GM19468 (cell line): Measurements from ENCODE around the gene SP2.

ENCODE experiments used
- ATAC-seq: cut with Tn5 transposase; IDR thresholded peaks from one replicate; pipeline ENCODE4 v1.9.1; 2021; ENCODE audit warnings: mild to moderate bottlenecking, moderate library complexity, moderate number of reproducible peaks; ENCODE audit not compliant: unreplicated experiment; ENCODE audit errors: extremely low read depth

Gene SP2

DNA sequence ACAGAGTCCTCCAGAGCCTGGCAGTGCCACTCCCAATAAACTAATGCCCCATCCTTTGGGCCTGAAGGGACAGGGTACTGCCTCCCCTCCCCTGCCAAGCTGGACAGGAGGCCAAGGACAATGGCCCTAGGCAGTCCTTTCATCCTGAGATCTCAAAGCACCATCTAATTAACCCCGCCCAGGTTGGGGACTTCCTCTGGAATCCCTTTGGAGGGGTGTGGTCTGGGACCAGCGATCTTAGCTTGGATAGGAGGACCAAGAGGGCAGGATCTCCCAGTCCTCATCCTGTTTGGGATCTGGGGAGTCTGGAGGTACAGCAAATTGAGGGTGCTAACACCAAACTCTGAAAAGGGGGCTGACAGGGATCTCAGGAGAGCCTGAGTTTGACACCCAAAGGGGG, 26.9 kb upstream of the SP2 start:
- no peak for ATAC-seq

DNA sequence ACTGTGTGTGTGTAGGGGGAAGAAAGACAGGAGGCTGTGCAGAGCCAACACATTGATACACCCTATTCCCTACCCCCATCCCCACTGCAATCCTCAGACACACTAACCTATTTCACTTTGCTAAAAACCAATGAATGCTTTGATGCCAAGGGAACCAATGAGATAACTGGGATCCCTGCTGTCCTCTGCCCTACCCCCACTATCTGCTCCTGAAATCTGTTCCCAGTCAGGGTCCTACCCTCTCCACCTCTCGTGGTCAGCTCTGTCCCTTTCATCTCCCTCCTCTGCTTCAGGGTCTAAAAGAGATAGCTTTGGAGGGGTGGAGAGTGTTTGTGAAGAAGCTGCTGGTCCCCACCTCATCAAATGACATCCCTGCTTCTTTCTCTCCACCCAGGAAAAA, 26.0 kb upstream of the SP2 start:
- no peak for ATAC-seq

DNA sequence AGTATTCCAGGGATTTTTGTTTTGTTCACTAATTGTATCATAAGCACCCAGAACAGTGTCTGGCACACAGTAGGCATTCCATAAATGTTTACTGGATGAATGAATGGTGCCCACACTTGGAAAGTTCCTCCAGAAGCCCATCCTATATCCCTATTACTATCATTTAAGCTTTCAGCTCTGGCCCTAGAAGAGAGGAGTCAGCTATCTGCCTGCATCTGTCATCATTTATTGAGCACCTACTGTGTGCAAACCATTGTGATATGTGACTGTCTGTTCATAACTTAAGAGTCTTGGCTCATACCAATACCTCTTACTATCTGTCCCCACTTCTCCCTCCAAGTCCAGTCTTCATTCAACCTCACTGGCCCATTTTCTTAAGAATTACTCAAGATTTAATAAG, 25.0 kb upstream of the SP2 start:
- ATAC-seq: no peak

DNA sequence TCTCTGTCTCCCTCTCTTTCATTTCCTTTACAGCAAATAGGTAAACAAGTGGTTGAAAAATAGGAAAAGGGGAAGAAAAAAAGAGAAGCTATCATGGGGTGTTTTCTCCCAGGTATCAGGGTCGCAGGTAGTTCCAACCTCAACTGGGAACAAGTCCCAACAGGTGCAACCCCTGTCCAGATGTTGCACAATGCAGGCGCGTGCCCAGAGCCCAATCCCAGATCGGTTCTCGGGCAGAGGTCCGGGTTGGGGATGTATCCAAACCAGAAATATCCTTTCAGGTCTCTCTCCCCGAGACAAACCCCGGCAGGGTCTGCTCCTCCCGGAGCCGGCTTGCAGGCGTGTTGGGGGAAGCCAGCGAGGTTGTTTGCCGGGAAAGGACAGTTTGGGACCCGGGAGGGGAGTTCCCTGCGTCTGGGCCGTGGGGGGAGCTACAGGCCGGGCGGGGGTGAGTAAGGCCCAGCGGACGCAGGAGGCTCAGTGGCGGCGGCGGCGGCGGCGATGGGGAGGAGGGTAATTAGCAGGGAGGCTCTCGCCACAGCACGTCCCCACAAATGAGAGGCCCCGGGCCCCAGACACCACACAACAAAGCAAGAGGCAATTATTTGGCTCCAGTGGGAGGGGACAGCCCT, 23.9 kb upstream of the SP2 start:
- ATAC-seq: no peak

DNA sequence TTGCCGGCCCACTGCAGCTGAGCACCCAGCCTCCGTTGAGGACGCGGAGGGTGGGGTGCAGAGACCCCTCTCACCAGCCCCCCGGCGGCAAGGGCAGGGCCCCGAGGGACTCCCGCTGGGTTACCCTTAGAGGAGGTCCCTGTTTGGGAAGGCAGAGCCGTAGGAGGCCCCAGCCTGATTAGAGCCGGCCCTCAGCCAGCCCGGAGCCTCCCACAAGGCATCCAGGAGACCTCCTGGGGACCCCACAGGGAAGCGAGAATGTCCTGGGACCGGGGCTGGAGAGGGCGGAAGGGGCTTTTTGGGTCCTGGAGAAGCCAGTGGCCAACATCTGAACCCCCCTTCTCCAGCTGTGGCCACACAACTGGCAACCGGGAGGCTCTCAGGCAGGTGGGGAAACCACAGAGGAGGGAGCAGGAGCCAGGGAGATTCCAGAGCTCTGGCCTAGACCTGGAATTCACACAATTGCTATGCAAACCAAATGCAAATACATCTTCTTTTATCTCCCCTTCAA, 23.3 kb upstream of the SP2 start:
- ATAC-seq: no peak

DNA sequence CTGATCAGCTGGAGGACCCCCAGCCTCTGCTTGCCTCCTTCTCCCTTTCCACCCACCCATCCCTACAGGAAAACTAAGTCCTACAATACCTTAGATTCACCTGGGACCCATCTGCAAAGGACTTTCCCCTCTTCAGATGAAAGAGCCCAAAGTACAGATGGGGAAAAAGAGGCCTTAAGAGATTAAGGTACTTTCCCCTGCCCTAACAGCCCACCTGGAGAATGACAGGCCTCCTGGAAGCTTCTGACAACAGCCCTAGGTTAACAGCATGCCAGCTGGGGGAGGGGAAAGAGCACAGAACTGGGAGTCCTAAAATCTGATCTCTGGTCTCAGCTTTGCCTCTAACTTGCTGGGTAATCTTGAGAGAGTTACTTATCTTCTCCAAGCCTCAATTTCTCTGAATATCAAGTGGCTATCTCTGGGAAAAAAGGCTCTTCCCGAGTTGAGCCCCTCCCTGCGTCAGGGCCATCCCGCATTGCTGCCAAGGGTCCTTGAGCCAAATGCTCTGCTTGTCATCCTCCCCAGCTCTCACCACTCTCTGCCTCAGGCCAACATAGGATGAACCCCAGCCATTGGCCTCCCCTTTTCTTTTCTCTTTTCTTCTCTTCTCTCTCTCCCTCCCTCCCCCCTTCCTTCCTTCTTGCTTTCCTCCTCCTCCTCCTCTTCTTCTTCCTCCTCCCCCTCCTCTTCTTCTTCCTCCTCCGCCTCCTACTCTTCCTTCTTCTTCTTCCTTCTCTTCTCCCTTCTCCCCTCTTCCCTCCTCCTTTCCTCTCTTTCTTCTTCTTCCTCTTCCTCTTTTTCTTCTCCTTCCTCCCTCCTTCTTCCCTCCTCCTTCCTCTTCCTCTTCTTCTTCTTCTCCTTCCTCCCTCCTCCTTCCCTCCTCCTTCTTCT, 22.6 kb upstream of the SP2 start:
- ATAC-seq: no peak

DNA sequence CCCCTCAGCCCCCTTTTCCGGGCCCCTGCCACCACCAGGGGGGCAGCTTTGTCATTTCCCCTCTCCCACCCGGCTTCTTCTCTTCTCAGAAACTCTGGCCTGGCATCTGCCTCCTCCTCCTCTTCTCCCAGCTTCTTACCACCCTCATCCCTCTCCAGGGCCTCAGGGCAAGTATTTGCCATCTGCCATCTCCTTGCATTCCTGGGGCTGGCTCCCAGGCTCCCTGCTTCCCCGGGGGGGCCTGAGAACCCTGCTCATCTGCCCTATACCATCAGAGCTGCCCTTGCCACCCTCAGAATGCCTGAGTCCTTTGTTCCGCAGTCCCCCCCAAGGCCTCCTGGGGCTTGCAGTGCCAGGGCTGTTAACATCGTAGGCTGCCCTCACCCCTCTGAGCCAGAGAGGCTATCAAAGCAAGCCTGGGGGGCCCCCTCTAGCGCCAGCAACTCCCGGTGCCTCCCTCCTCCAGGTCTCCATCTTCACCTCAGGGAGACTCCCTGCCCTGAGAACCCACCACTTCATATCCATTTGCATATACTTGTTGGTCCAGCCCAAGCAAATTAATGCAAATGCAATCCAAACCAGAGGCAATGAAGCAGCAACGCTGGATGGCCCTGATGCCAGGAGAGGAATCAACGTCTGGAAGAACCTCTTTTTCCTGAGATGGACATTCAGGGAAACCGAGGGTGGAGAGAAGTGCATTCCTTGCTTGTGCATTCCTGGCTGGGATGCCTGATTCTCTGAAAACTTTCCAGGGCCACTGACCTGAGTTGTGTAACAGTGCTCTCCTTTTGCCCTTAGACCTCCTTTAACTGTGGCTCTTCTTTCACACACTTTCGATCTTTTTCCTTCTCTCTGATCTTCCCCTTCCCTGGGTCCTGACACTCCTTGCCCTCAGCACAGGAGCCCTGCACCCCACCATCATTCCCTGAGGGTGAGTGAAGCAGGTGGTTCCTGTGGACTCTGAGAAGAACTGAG, 20.7 kb upstream of the SP2 start:
- ATAC-seq: no peak

DNA sequence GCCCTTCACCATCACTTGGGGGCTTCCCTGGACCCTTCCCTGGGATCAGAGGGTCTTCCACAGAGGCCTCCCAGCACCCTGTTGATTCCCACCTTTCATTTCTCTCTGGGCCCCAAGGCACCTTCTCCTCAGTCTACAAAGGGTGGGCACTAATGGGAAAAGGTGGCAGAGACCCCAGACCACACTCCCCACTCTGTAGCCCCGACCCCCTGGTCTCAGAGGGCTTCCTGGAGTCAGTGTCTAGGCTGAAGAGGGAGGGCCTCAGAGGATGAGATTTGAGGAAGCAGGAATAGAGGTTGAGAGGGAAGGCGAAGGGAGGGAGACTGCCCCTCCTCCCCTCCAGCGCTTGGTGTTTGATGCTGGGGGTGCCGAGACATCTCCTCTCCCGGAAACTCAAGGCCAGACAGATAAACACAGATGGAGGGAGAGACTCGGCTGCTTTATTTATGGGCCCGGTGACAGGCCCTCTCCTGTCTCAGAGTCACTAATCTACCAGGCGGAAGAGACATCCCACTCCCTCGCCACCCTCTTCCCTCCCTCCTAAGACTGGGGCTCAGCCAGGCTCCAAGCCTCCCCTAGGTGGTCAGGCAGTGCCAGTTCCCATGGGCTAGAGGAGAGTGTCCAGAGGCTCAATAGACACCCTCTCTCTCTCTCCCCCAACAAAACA, 18.5 kb upstream of the SP2 start:
- ATAC-seq: no peak

DNA sequence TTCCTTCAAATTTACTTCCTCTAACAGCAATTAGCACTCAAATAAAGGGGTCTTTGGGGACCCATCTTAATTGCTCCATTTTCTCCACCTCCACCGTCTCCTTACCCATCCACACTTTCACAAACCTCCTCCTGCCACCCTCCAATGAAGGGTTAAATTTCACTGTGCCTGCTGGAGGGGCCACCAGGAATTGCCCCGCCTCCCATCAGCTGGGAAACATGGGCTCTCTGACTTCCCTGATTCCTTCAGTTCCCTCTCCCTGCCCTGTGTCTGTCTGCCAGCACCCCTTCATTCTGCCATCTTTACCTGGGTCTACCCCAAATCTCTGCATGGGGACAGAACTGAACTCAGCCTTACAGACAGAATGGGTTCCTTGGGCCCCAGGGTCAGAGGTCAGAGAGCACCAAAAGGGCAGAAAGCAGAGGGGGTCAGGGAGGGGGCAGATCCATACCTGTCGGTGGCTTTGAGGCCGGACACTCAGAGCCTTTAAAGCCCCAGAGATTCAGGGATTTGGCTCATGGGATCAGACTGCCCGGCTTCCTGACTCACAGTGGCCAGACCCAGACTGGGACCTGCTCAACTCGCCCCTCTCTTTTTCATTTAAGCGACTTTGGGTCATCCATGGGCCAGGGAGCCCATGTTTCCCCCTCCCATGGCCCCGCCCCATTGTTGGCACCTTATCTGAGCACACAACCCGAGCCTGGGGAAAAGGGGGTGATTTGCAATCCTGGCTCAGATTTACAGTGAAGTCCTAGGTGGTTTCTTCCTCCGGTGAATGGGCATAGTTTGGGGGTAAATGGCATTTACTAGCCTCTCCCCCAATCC, 17.6 kb upstream of the SP2 start:
- no peak for ATAC-seq

DNA sequence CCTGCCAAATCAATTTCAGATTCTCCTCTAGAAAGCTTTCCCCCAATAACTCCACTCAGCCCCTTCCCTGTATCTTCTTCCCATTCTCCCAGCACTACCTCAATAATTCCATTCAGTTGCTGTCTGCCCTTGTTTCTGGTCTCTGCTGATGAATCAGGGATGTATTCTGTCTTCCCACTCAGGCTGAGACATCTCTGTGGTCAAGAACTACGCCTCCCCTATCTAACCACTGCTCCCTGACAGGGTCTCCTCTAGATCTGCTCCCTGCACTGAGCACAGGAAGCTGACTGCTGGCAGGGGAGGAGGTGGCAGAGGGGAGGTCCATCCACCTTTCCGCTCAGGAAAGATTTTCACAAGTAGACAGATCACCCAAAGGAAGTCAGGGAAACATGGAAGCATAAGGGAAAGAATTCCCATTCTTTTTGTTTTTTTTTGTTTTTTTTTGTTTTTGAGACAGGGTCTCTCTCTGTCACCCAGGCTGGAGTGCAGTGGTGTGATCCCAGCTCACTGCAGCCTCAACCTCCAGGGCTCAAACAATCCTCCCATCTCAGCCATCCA, 16.9 kb upstream of the SP2 start:
- no peak for ATAC-seq

DNA sequence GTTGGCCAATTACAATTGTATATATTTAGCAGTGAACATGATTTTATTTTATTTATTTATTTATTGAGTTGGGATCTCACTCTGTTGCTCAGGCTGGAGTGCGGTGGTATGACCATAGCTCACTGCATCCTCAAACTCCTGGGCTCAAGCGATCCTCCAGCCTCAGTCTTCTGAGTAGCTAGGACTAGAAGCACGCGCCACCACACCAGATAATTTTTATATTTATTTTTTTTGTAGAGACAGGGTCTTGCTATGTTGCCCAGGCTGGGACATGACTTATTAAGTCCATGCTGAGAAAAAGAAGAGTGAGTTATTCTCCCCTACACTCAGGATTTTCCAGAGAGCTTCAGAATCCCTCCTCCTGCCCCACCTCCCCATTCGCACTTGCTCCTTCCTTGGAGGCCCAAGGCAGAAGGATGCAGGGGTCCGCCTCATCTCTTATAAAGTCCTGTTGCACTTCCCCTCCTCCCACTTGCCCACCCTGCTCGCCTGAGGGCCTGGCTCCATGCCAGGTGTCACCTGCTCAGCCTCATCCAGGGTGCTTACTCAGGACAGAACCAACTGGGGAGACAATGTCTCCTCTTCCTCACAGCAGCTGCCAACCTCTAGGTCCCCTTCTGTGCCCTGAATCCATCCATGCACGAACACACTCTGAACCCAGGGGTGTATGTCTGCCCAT, 16.1 kb upstream of the SP2 start:
- no peak for ATAC-seq

DNA sequence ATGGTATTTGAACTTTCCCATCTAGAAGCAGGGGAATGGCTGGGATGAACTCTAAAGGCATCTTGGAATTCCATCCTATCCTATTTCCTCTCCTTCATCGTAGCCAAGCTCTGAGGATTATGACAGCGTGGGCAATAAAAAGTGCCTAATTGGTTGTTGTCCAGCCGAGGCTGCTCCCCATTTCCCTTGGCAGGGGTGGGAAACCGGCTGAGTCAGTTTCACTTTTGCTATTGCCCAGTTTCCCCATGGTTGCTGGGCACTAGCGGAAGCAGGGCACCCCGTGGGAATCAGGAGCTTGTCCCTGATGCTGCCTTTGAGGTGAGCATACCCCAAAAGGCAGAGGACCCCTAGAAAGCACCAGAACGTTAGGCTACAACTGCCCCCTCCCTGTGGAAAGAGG, 13.8 kb upstream of the SP2 start:
- ATAC-seq: no peak

DNA sequence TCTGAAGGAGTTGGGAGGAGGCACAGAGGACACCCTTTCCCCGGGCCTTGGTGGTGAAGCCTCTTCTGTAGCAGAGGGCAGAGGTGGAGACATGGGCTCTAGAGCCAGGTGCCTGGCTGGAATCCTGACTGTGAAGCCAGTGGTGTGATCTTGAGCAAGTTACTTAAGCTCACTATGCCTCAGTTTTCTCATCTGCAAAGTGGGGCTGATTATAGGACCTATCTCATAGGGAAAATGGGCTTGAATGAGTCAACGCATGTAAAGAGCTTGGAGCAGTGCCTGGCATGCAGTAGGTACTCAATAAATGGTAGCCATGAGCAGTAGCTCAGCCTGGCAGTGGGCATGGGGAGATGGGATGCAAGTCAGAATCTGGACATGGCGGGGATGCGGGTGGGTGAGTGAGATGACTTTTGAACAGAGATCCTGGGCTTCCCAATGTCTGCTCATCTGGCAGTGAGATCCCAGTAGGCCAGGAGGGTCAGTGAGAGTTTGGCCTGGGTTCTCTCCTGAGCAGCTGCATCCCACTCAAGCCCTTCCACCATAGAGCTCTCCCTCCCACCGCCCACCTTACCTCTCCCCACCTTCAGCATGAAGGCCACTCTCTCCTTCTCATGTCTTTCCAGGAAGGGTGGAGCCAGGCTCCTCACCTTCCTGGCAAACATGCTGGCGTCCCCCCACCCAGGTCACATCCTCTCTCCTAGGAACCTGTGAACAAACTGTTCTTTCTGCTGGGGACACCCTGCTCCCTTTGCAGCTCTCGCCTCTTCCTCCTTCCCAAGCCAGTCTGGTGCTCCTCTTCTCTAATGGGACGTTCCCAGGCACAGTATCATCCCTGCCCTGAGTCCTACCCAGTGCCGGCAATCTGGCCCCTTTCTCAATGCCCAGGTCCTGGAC, 13.1 kb upstream of the SP2 start:
- no peak for ATAC-seq

DNA sequence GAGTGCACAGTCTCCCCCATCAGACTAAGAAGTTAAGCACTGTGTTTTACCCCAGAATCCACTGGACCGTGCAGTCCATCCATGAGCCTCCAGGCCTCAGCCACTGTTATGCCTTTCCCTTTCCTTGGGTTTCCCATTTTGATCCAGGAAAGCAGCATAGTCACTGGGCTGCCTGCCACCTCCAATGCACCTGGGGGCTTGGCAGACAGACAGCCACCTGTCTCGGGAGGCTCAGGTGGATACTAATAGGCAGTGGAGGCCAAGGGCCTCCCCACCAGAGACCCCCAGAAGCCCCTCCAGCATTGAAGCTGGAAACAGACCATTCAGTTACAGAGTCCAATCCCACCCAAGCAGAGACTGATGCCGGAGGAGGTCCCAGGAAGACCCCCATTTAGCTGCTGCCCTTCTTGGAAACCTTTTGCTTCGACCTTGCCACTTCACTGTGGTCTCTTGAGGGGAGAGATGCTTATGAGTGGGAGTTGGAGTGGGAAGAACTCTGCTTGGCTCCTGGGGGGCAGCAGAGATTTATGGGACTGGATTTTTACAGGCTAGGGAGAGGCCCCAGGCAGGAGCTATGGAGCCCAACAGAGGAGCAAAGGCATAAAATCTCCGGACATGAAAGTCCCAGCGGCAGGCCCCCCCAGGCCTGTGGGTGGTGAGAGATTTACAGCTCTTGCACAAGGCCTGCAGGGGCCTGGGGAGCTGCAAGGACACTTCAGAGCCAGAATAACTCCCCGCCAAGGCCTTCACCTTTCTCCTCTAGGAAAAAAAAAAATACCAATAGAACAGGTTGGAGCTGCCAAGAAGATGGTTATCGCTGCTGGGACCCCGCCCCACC, 12.2 kb upstream of the SP2 start:
- ATAC-seq: no peak

DNA sequence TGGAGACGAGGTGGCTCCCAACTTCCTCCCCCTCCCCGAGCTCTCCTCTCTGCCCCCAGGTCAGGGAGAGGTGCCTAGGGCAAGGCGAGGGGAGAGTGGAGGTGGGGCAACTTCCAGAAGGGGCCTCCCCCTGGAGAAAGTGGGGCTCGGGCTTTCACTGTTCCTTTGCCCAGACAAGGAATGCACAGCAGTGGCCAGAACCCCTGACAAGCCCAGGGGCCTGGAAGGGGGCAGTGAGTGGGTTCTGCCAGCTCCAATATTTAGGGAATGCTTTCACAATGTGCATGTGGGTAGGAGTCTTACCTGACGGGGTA, 11.7 kb upstream of the SP2 start:
- no peak for ATAC-seq

DNA sequence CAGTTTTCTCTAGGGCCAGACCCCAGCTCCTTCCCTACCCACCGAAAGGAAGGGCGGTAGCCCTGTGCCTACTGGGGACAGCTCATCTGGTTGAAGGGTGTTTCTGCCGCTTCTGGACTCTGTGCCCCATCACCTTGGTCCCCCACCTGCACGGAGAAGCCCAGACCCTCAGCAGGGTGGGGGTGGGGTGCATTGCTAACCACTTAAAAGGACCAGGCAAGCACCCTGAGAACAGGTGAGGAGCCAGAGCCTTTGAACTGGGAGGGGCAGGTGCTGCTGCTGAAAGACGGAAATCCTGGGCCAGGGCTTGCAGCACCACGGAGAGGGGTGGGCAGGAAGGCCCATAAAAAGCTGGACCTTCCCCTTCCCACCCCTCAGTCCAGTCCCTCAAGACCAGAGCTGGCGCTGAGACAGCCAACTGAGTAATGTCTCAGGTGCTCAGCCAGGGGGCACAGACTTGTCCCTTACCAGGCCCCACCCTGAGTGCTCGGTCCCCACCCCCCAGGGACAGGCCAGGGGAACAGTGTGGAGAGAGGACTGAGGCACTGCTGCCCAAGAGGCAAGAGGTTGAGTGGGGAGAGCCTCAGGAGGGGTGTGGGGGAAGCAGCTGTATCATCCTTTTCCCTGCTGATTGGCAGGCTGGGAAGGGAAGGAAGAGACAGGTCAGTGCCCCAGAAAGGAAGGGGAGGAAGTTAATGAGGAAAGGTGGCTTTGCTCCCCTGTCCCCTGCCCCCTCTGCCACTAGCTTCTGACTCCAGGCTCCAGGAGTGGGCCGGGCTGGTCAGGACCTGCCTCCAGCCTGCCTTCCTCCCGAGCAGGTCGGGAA, 10.9 kb upstream of the SP2 start:
- no peak for ATAC-seq
